Central memory CD4-positive, alpha-beta T cell (primary cell): ENCODE results near the gene CRABP2.
A peak's percentile ranks its signal among the peaks of the same experiment; 100 is the strongest.

Experiments used
- DNase-seq: peaks from one replicate; pipeline ENCODE4 v3.0.0; 2022

The CRABP2 gene

DNA sequence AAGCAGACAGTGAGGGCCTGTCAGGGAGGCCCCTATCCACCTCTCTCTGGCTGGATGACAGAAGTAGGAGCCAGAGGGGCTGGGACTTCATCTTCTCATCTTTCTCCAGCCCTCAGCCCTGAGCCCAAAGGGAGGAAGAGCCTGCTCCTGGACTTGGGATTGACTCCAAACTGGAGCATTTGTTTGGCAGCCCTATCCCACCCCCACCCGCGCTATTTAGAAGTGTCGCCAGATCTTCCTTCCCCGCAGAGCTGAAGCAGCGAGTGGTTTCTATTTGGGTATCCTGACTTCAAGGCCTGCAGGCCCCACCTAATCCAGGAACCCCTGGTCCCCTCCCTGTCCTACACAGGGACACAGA, 37.8 kb downstream of the CRABP2 start:
- no peak for DNase-seq

DNA sequence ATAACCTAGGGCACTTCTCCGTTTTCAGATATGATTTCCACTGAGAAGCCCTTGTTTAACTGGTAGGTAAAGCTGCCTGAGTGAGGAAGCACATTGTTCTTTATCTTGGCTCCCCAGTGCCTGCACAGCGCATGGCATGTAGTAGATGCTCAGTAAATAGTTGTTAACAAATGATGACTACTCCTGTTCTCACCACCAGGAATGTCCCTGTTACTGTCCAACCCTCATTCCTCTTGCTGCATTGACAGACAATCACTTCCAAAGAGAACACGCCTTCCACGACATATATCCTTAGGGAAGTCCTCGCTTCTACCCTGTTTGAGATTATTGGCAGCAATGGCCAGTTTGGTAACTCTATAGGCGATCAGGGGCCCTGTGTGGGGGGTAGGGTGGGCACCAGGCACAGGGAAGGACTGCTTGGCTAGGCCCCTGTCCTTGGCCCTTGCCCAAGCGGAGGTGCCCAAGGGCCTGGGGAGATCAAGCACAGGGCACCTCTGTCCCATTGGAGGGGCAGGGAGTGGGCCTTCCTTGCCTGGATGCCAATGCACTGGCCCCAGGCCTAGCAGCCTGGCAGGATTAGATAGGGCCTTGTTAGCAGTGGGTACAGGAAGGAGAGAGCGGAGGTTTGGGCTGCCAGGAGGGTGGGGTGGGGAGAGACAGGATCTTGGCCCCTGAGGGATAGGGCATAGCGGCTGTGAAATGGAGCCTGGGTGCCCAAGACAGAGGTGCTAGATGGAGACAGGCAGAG, 38.3 kb downstream of the CRABP2 start:
- DNase-seq = no peak

DNA sequence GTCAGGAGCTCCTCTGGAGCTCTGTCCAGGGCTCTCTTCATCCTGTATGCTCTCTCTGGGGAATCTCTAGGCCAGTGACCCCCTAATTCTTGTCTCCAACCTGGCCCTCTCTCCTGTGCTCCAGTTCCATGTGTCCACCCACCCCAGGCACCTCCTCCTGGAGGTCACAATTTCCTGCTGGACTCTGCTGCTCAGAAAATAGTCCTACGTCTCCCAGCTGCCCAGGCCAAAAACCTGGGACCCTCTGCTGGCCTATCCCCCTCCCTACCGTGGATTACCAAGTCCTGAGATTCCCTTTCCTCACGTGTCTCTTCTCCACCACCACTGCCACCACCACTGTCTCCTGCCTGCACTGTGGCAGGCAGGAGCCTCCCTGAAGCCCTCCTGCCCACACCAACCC, 39.8 kb downstream of the CRABP2 start:
- DNase-seq = no peak

- no peak for DNase-seq
These were observed 40.5 kb downstream of the CRABP2 start for GRCh38 chr1:156664767-156665411.

- DNase-seq = no peak
These were observed 41.2 kb downstream of the CRABP2 start for GRCh38 chr1:156664046-156664766.

- no peak for DNase-seq
These were observed 42.2 kb downstream of the CRABP2 start for GRCh38 chr1:156663178-156663577.

GRCh38 chr1:156662800-156663055, 42.7 kb downstream of the CRABP2 start:
- DNase-seq = no peak

GRCh38 chr1:156662005-156662799, 43.2 kb downstream of the CRABP2 start:
- DNase-seq = no peak

DNA sequence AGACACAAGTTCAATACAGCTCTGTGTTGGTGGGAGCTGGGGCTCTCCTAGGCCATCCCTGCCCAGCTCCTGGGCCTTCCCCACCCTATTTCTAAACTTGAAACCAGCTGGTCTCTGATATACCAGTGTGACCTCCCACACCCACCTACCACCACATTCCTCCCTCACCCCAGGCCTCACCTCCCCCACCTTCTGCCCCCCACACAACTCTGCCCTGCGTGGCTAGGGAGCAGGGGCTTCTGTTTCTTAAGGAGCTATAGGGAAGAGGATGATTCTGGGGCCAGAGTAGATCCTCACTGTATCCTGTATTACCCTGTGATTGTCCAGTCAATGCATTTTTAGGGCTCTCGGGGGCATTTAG, 44.7 kb downstream of the CRABP2 start:
- DNase-seq = no peak

GRCh38 chr1:156659988-156660751, 45.2 kb downstream of the CRABP2 start:
- DNase-seq = peak; percentile 85

GRCh38 chr1:156659661-156659987, 45.8 kb downstream of the CRABP2 start:
- DNase-seq = no peak

DNA sequence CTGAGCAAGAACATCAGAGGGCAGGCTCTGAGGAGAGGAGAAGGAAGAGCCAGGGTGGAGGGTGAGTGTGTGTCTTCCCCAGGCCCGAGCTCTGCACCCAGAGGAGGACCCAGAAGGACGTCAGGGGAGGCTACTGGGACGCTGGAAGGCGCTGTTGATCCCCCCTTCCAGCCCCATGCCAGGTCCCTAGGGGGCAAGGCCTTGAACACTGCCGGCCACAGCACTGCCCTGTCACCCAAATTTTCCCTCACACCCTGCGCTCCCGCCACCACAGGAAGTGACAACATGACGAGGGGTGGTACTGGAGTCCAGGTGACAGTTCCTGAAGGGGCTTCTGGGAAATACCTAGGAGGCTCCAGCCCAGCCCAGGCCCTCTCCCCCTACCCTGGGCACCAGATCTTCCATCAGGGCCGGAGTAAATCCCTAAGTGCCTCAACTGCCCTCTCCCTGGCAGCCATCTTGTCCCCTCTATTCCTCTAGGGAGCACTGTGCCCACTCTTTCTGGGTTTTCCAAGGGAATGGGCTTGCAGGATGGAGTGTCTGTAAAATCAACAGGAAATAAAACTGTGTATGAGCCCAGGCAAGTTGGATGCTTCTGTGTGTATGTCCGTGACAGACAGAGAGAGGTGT, 46.3 kb downstream of the CRABP2 start:
- DNase-seq = no peak

DNA sequence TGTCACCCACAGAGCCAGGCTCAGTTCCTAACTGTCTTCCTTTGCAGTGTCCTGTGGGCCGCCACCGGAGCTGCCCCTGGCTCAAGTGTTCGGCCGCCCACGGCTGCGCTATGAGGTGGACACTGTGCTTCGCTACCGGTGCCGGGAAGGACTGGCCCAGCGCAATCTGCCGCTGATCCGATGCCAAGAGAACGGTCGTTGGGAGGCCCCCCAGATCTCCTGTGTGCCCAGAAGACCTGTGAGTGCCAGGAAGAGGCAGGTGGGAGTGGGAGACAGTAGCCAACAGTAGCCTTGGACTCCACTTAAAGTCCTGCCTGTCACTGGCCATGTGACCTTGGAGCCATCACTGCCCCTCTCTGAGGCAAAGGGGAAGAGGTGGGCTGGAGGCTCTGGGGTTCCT, 46.9 kb downstream of the CRABP2 start:
- DNase-seq = no peak

DNA sequence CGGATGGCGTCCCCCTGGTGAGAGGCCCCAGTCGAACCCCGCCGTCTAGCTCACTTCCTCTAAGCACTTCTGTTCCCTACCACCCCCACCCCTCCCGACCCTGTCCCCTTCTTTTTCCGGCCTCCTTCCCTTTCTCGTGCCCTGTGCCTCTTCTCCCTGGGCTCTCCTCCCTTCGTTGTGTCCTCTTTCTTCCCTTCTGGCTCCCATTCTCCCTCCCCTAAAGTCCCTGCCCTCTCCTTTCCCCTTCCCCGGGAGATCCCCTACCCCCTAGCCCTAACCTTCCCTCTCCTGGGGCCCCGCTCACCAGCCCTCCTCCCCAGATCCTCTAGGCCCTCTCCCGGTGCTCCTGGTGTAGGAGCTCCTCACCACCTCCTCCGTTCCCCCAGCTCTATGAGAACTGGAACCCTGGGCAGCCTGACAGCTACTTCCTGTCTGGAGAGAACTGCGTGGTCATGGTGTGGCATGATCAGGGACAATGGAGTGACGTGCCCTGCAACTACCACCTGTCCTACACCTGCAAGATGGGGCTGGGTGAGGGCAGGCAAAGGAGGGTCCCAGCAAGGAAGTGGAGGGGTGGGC, 47.6 kb downstream of the CRABP2 start:
- no peak for DNase-seq

DNA sequence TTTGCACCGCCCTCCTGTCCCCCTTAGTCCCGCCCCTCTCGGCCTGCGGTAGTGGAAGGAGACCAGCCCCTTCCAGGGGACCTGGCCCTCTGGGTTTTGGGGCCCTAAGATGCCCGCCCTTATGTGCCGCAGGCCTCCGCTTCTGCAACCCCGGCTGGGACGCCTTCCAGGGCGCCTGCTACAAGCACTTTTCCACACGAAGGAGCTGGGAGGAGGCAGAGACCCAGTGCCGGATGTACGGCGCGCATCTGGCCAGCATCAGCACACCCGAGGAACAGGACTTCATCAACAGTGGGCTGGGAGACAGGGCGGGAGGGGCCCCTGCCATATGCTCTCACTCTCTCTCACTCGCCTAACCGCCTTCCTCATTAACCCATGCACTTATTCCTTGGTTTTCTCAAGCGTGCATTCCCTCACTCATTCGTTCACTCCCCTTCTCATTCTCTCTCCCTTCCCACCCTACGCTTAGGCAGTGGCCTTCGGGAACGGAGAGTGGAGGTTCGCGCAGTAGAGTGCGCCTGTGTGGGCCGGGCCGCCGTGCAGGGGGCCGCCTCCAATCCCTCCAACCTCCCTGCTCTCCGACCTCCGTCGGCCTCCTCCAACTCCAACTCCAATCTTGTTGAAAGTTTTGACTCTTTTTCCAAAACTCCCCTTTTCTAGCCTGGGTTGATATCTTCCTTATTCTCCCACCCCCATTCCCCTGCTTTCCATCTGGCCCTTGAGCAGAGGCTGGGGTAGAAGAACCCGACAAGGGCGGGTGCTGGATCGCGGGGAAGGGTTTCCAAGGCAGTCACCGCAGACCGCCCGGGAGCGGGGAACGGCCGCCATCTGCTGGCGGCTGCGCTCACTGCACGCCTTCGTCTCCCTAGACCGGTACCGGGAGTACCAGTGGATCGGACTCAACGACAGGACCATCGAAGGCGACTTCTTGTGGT, 48.3 kb downstream of the CRABP2 start:
- peak; percentile 64 for DNase-seq

DNA sequence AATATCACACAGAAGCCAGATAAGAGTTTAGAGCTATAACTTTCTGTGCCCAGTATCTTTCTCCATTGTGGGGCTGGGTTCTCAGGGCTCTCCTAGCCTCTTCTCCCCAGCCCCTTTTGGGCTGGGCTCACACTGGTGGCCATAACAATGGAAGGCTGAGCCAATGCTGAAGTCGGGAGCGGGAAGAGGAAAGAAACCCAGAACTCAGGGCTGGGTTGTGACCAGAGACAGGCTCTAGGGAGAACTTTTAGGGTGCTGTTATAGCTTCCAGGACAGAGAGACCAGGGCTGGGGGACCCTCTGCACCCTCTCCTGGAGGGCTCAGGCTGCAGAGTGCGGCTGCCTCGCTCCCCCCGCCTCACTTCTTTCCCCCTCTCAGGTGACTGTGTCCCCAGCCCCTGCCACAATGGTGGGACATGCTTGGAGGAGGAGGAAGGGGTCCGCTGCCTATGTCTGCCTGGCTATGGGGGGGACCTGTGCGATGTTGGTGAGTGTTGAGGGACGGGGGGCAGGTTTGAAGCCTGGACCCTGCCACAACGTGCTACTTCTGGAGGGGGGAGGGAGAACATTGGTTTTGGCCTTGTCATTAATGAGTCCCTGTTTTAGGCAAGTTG, 49.4 kb downstream of the CRABP2 start:
- no peak for DNase-seq

GRCh38 chr1:156655151-156655903, 50.1 kb downstream of the CRABP2 start:
- no peak for DNase-seq

DNA sequence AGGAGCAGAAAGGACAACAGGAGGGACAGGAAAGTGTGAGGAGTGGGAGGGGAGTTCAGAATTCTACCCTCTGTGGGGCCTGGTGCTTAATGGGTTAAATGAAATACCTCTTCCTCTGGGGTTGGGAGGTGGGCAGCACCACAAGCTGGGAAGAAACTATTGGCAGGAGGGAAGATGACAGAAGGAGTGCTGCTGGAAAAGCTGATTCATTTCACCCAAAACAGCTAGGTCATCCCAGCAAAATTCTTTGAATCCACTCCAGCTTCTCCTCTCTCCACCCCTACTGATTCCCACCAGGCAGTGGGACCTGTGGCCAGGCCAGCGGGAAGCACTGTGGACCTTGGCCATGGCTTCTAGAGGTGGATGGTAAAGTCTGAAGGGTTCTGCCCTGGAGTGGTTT, 50.7 kb downstream of the CRABP2 start:
- no peak for DNase-seq

DNA sequence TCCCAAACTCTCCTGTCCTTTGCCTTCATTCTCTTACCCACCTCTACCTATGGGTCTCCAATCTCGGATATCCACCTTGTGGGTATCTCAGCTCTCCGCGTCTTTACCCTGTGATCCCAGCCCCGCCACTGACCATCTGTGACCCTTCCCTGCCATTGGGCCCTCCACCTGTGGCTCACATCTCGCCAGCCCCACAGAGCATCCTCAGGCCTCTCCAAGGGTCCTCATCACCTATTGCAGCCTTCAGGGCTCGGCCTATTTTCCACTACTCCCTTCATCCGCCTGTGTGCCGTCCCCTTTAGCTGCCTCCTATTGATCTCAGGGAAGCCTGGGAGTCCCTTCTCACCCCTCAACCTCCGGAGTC, 52.4 kb downstream of the CRABP2 start:
- no peak for DNase-seq
